HG03354 (cell line): ENCODE measurements around the gene PSG4.
"Not testable (repeated sequence)": the region's sequence is repeated elsewhere in the genome, so short reads cannot be mapped to it uniquely, and the experiment has no call there.

Experiments used
- ATAC-seq: cut with Tn5 transposase; IDR thresholded peaks from one replicate; pipeline ENCODE4 v1.9.1; 2021; ENCODE audit warnings: mild to moderate bottlenecking; ENCODE audit not compliant: unreplicated experiment, poor library complexity, severe bottlenecking

The PSG4 gene

DNA sequence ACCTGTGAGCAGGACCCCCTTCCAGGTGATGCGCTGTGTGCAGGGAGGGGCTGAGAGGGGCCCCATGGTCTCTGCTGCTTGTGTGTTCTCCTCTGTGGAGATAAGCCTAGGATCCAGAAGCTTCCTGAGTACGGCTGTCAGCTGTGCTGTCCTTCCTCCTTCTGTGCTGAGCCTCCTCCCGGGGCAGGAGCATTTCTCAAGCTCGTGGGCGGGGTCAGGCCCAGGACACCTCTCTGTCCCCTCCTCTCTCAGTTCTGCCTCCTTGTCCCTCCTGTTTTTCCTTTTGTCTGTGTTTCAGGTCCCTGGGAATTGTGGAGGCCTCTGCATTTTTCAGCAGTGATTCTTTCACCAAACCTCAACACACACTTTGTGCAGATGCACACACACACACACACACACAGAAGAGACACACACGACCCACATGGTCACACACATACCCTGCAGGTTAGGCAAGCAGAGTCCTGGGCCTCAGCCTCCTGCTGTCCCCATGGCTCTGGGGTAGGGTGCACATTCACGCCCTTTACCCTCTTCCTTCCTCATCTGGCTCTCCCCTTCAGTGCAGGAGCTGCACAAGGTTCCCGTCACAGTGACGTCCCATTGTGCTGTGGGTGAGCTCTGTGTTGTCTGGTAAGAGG, at the start of gene PSG4:
PSG4 (minus strand) TSS at position 168 of the 635 bp plus-strand sequence; CDS start at position 66, 102 bp downstream.
- not testable (repeated sequence) for ATAC-seq

DNA sequence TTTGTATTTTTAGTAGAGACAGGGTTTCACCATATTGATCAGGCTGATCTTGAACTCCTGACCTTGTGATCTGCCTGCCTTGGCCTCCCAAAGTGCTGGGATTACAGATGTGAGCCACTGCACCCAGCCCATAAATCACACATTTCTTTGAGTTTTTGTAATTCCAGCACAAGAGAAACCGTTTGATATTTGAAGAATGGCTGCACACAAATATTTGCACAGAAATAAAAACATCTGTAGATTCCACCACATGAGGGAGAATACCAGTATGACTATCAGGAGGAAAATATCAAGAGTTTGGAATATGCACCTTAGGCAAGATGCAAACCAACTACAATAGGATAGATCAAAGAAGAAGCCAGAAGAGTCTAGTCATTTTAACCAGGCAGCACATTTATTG, 46.0 kb upstream of the PSG4 start:
- not testable (repeated sequence) for ATAC-seq

DNA sequence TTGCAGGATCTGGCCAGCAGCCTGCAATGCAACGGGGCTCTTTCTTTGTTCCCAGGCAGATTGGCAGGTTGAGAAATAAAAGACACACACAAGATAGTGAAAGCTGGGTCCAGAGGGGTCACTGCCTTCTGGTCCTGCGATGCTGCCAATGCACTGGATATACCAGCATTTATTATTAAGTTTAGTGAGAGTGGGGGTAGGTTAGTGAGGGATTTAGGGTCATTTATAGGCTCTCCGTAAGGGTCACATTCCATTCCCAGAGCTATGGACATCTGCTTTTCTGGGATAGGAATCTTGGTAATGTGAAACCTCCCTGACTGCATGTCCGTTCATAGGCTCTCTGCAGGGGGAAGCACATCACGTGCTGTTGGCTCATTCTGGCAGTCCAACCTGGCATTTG, 44.9 kb upstream of the PSG4 start:
- not testable (repeated sequence) for ATAC-seq

DNA sequence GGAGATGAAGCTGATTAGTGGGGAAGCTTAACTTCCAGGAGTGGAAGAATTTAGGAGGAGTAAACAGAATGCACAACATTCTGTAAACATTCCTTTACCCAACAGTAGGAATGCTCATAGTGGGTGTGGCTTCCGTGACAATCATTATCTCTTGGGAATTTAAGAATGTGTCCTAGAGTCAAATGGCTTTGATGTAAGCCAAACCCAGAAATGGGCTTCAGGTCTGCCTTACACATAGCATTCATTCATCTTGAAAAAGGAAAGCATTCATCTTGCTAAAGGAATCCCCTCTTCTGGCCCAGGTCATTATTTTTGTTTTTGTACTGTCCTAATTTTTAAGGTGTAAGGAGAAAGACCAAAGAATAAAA, 43.2 kb upstream of the PSG4 start:
- not testable (repeated sequence) for ATAC-seq

DNA sequence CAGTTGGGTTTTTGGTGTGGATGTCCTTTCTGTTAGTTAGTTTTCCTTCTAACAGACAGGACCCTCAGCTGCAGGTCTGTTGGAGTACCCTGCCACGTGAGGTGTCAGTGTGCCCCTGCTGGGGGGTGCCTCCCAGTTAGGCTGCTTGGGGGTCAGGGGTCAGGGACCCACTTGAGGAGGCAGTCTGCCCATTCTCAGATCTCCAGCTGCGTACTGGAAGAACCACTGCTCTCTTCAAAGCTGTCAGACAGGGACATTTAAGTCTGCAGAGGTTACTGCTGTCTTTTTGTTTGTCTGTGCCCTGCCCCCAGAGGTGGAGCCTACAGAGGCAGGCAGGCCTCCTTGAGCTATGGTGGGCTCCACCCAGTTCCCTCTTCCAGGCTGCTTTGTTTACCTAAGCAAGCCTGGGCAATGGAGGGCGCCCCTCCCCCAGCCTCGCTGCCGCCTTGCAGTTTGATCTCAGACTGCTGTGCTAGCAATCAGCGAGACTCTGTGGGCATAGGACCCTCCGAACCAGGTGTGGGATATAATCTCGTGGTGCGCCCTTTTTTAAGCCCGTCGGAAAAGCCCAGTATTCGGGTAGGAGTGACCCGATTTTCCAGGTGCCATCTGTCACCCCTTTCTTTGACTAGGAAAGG, 41.9 kb upstream of the PSG4 start:
- ATAC-seq = not testable (repeated sequence)

DNA sequence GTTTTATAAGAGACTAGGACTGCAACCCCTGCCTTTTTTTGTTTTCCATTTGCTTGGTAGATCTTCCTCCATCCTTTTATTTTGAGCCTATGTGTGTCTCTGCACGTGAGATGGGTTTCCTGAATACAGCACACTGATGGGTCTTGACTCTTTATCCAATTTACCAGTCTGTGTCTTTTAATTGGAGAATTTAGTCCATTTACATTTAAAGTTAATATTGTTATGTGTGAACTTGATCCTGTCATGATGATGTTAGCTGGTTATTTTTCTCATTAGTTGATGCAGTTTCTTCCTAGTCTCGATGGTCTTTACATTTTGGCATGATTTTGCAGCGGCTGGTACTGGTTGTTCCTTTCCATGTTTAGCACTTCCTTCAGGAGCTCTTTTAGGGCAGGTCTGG, 40.4 kb upstream of the PSG4 start:
- not testable (repeated sequence) for ATAC-seq

DNA sequence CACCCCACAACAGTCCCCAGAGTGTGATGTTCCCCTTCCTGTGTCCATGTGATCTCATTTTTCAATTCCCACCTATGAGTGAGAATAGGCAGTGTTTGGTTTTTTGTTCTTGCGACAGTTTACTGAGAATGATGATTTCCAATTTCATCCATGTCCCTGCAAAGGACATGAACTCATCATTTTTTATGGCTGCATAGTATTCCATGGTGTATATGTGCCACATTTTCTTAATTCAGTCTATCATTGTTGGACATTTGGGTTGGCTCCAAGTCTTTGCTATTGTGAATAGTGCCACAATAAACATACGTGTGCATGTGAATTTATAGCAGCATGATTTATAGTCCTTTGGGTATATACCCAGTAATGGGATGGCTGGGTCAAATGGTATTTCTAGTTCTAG, 36.8 kb upstream of the PSG4 start:
- not testable (repeated sequence) for ATAC-seq

DNA sequence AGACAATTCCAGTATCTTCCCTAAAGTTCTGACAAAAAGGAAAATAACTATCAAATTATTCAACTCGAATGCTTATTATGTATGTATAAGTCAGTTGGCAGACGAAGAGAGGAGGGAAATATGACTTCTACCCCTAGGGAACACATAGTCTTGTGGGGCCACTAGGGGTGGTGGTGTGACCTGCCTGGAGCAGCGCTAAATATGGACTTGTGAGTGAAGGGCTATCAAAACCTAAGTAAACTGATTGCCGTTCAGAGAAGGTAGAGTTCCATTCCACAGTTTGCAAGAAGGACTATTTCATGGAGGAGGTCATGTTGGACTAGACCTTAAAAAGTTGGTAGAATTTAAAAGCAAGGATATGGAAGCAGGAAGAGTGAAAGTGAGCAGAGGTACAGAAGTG, 32.8 kb upstream of the PSG4 start:
- ATAC-seq = not testable (repeated sequence)

DNA sequence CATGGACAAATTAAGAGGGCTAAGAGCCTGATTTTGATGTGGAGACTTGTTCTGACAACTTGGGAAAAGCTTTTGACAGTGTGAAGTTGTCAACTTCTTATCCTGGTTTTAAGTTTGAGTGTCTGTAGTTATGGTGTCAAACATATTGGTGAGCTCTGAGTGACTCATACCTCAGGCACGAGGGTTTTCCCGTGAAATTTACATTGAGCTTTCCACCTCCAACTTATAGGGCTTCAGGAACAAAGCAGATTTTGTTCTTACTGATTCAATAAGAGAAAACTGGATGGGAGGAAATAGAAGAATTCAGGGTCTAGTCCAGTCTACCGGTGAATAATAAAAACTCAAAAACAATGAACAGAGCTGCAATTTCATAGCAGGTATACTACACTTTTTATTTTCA, 30.2 kb upstream of the PSG4 start:
- not testable (repeated sequence) for ATAC-seq

DNA sequence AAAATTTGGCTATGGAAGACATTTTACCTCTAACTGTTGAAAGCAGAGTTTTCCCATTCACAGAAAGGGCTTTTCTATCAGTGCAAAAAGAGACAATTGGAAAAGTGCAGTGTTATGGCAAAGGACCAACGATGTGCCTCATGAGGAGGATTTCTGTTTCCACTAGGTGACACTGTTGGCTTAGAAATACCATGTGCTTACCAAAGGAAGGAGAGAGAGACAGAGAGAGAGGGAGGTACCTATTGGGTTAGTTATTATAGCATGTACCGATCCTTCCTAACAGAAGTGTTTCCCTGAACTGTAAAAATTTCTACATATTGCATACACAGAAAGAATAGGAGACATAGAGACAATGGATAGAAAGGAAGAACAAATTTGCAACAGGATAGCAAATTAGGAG, 23.9 kb upstream of the PSG4 start:
- ATAC-seq = no peak

DNA sequence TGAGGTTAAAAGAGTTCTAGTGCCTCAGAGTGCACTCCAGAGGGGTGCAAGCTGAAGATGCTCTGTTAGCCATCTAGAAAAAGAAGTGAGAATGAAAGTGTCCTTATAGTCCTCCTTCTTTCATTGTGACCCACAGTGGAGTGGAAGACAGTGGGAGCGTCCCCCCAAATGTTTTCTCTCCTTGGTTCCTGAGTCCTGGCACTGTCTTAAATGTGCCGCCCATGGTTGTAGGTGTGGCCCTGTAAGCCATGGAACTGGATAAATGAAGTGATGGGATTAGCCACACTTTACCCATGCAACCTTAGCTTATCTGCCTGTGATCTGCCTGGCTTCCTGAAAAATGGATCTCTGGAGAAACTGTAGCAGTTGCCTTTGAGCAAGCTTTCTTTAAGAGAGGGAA, 23.3 kb upstream of the PSG4 start:
- not testable (repeated sequence) for ATAC-seq

DNA sequence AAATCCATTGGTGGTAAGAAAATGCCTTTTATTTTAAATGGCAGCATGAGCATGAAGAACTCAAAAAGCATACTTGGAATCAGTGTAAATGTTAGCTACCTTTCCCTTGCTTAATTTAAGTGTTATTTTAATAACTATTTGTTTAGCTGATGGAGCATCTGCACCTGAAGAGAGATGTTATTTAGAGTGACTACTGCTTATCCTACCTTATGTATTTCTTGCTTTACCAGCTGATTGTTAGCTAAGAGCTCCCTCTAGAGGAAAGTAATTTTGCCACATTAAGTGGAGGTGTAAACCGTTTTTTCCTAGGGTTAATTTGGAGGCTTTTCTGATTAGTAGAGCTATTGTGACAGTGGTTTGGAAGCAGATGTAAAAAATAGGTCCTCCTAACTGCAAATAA, 21.5 kb upstream of the PSG4 start:
- ATAC-seq = not testable (repeated sequence)

DNA sequence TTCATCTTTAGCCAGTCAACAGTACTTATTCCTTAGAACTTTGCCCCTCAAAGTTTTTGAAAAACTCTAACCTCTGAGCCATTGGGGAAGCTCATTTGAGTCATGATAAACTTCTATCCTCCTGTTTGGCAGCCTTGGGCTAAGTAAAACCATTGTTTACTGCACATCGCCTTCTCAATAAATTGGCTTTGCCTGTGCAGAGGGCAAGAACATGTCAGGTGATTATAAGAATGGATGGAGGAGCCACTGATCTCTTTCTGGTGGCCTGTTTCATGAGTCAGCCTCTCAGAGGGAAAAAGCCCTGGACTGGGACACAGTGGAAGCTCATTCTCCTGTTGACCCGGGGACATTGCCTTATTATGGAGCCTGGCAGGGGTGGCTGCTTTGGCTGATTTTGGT, 19.4 kb upstream of the PSG4 start:
- ATAC-seq = no peak

DNA sequence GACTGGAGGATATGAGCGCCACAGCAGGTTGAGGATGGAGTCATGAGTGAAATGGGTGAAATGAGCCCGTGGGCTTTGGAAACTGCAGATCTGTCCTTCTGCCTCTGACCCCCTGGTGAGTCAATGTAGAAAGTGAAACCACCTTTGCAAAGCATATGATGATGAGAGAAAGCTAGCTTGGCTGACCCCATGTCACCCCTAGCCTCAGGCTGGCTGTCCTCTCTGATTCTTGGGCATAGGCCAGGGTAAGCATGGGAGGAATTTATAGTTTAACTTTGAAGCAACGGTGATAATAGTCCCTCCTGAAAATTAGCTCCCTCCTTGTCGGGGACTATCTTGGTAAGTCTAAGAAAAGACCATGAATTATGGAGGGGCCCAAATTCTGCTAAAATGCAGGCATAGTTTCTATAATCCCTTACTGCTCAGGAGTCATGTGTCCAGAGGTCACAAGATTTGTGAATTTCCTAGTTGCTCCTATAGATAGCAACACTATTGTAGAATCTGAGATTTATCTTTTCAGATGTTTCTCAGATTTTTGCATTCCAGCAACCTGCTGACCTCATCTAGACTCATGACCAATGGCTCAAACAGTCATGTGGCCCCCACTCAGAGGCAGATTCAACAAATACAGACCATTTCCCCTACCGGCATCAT, 18.9 kb upstream of the PSG4 start:
- ATAC-seq = not testable (repeated sequence)

DNA sequence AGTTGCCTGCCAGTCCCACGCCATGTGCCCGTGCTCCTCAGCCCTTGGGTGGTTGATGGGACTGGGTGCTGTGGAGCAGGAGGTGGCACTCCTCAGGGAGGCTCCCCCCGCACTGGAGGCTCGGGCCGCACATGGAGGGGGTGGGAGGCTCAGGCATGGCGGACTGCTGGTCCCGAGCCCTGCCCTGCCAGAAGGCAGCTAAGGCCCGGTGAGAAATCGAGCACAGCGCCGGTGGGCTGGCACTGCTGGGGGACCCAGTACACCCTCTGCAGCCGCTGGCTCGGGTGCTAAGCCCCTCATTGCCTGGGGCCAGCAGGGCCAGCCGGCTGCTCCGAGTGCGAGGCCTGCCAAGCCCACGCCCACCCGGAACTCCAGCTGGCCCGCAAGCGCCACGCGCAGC, 16.5 kb upstream of the PSG4 start:
- ATAC-seq = not testable (repeated sequence)

DNA sequence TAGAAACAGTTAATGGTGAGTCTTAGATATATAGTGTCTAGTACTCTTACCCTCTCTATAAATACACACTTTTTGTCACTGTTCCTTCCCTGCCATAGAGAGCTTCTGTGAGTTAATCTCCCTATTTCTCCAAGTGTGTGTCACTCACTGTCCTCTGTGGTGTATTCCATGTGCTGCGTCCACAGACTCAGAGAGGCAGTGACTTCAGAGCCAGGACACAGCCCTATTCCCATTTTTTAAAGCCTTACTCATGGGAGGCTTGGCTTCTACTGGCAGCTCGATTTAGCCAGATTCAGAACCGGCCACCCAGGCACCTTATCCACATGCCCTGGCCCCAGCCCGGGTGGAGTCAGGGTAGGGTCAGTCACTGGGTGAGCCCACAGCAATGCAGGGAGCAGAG, 13.7 kb upstream of the PSG4 start:
- not testable (repeated sequence) for ATAC-seq

DNA sequence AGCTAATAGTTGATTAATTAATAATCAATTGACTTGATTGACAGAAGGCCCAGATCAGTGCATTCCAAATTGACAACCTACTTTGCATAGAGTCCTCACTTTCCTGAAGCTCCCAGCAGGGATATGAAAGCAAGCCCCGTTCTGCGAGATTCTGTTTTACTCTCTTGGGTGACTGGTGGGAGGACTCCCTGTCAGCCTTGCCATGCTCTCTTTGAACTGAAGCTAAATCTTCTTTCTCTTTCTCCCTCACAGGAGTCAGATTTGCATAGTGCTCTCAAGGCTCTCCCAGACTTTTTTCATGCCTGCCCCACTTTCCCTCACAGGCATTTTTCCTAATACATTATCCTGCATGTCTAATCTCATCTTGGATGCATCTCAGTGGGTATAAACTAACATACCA, 10.4 kb upstream of the PSG4 start:
- not testable (repeated sequence) for ATAC-seq

DNA sequence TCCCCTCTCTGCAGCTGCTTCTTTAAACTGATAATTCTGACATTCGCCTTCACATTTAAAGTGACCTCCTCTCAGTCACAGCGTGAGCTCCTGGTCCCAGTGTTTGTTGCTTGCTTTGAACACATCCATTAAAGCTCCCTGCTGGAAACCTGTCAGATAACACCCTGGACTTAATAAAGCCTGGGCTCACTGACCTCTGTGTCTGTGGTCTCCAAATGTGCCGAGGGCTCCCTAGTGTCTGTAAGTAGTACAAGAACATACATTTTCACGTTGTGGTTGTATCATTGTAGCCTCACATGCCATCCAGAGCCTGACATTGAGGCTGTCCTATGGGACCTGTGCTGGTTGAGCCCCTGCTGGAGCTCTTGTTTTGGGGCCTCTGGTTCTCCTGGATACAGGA, 2.6 kb upstream of the PSG4 start:
- ATAC-seq = no peak

DNA sequence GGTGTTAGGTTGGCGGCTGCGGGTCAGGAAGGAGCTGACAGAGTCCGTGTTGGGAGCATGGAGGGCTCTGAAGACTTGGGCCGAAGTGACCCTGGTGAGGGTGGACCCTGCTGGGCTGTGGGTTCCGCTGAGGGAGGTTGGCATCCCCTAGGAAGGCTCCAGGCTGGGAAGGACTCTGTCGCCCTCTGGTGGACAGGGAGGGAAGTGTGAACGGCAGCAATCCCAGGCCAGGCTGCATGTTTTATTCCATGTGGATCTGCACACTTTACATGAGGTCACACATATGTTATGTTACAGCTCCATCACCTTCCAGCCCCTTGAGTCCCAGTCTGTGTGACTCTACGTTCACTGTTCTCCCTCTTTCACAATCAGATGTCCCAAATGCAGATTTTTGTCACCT, 1.7 kb upstream of the PSG4 start:
- ATAC-seq = not testable (repeated sequence)

DNA sequence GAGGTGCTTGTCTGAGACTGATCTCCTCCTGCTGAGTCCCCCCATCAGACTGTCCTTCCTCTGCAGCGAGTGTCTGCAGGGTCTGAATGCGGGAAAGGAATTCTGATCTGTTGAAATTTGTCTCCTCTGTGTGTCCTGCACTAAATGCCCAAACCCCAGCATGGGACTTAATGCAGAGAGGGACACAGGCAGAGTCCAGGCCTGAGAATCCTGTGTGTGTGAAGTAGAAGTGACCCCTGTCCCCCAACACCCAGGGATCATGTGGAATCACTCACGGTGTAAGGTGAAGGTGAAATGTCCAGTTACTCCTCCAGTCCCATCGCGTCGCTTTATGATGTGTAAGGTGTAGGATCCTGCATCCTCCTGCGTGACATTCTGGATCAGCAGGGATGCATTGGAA, 1.8 kb downstream of the PSG4 start:
- not testable (repeated sequence) for ATAC-seq

DNA sequence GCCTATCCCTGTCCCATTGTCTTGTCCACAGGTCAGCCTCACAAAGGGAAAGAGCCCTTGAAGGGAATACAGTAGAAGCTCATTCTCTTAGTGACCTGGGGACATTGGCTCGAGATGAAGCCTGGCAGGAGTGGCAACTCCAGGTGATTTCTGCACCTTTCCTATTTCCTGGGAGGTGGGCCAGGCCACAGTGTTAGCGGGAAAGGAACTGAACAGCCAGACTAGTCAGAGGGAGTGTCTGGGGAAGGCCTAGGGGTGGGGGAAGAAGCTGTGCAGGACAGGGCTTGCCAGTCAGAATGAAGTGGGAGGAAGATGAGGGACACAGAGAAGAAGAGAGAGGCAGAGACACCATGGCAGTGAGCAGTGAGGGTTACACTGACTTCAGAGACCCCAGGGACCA, 3.5 kb downstream of the PSG4 start:
- not testable (repeated sequence) for ATAC-seq
